ENCODE data around the gene ANKRD9.

The ANKRD9 gene

GRCh38 chr14:102513899-102514772, 4.6 kb upstream of the ANKRD9 start:
- no peak for DNase-seq (ENCODE audit: low read depth in 3 of 3, low spot score in 1 of 3)

- no peak for DNase-seq (ENCODE audit: low read depth in 3 of 3, low spot score in 1 of 3)
Measured at GRCh38 chr14:102512793-102513300, 3.3 kb upstream of the ANKRD9 start.

GRCh38 chr14:102511538-102511937, 2.0 kb upstream of the ANKRD9 start:
- DNase-seq (ENCODE audit: low read depth in 3 of 3, low spot score in 1 of 3) = no peak

- DNase-seq (ENCODE audit: low read depth in 3 of 3, low spot score in 1 of 3) = no peak
Measured at GRCh38 chr14:102510616-102511520, 1.3 kb upstream of the ANKRD9 start.

- DNase-seq (ENCODE audit: low read depth in 3 of 3, low spot score in 1 of 3) = no peak
Measured at GRCh38 chr14:102508774-102509745, 516 bp downstream of the ANKRD9 start.

- DNase-seq (ENCODE audit: low read depth in 3 of 3, low spot score in 1 of 3) = no peak
Measured at GRCh38 chr14:102508410-102508773, 1.2 kb downstream of the ANKRD9 start.

- no peak for DNase-seq (ENCODE audit: low read depth in 3 of 3, low spot score in 1 of 3)
Measured at GRCh38 chr14:102507857-102508312, 1.7 kb downstream of the ANKRD9 start.

GRCh38 chr14:102507081-102507856, 2.3 kb downstream of the ANKRD9 start:
- no peak for DNase-seq (ENCODE audit: low read depth in 3 of 3, low spot score in 1 of 3)

GRCh38 chr14:102506626-102506925, 3.0 kb downstream of the ANKRD9 start:
- no peak for DNase-seq (ENCODE audit: low read depth in 3 of 3, low spot score in 1 of 3)

GRCh38 chr14:102505775-102506625, 3.6 kb downstream of the ANKRD9 start:
- DNase-seq (ENCODE audit: low read depth in 3 of 3, low spot score in 1 of 3) = no peak

- no peak for DNase-seq (ENCODE audit: low read depth in 3 of 3, low spot score in 1 of 3)
Measured at GRCh38 chr14:102505000-102505619, 4.5 kb downstream of the ANKRD9 start.

GRCh38 chr14:102504328-102504999, 5.1 kb downstream of the ANKRD9 start:
- no peak for DNase-seq (ENCODE audit: low read depth in 3 of 3, low spot score in 1 of 3)

- DNase-seq (ENCODE audit: low read depth in 3 of 3, low spot score in 1 of 3) = no peak
Measured at GRCh38 chr14:102503641-102504327, 5.8 kb downstream of the ANKRD9 start.

GRCh38 chr14:102502571-102502970, 7.0 kb downstream of the ANKRD9 start:
- no peak for DNase-seq (ENCODE audit: low read depth in 3 of 3, low spot score in 1 of 3)

- DNase-seq (ENCODE audit: low read depth in 3 of 3, low spot score in 1 of 3) = no peak
Measured at GRCh38 chr14:102501751-102502315, 7.7 kb downstream of the ANKRD9 start.

GRCh38 chr14:102500713-102501112, 8.9 kb downstream of the ANKRD9 start:
- DNase-seq (ENCODE audit: low read depth in 3 of 3, low spot score in 1 of 3) = no peak

- no peak for DNase-seq (ENCODE audit: low read depth in 3 of 3, low spot score in 1 of 3)
Measured at GRCh38 chr14:102500158-102500662, 9.4 kb downstream of the ANKRD9 start.

Measured in stimulated activated CD4-positive, alpha-beta T cell treated with anti-CD3 and anti-CD28 coated beads, TNF-alpha, amount 100 ng/mL, for 1 hour (primary cell).